HUES6 (cell line): ENCODE results near the gene SCNN1A.

Experiments
- H3K27ac ChIP-seq: 2 replicates; pipeline ENCODE4 v1.7.0; 2013; ENCODE audit warnings: low read depth, mild to moderate bottlenecking, low read length, inconsistent platforms
- H3K27me3 ChIP-seq: 2 replicates; pipeline ENCODE4 v1.6.1; 2013; ENCODE audit warnings: low read length; ENCODE audit not compliant: control insufficient read depth, insufficient read depth
- H3K36me3 ChIP-seq: 2 replicates; pipeline ENCODE4 v1.6.1; 2013; ENCODE audit warnings: low read length; ENCODE audit not compliant: control insufficient read depth, insufficient read depth
- H3K4me1 ChIP-seq: 2 replicates; pipeline ENCODE4 v1.6.1; 2013; ENCODE audit warnings: low read length; ENCODE audit not compliant: control insufficient read depth, insufficient read depth
- H3K4me3 ChIP-seq: 2 replicates; pipeline ENCODE4 v1.5.1; 2013; ENCODE audit warnings: low read depth, low read length
- H3K9ac ChIP-seq: one replicate; pipeline ENCODE4 v1.6.1; 2013; ENCODE audit warnings: mild to moderate bottlenecking, low read length
- H3K9me3 ChIP-seq: 2 replicates; pipeline ENCODE4 v1.6.1; 2013; ENCODE audit warnings: low read depth, low read length; ENCODE audit not compliant: control insufficient read depth, insufficient read depth

The SCNN1A gene

DNA sequence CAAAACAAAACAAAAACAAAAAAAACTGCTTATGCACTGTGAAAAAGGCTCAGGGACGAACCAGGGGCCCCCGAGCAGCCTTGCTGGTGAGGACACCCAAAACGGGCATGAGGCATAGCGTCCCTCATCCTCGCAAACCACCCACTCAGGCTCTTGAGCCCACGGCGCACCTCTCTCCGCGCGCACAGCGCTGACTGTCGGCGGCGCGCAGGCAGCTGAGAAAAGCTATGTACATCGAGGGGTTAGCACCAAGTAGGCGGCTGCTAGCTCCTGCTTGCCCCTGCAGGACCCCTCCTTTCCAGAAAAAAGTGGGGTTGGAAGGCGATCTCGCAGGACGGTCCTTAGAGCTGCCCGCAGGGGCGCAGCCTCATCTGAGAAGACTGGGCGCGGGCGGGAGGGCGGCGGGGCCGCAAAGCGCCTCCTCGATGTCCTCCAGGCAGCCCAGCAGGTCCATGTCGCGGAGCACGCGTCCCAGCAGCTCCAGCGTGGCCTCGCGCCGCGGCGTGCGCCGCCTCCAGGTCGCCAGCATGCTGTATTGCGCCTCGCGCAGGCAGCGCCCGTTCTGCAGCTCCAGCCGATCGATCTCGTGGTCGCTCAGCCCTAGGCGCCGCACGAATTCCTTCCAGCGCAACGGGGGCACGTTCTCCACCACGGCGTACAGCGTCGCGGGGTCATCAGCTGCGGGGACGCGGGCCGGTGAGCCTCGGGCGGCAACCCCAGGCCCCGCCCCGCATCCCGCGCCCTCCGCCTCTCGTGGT lies 46.2 kb downstream of the SCNN1A start:
- no peak overlapping the region for H3K27ac ChIP-seq
- no peaks in the 10 kb centered on the region for H3K27me3 ChIP-seq
- H3K4me3 ChIP-seq: 0 out of 2 replicates have a peak overlapping the region, but pooled peaks have one; percentile 12
- H3K9me3 ChIP-seq: no peaks in the 10 kb centered on the region
- H3K4me1 ChIP-seq: peaks cover 39% of the 10 kb centered on the region
- peaks cover 67% of the 10 kb centered on the region for H3K36me3 ChIP-seq
- H3K9ac ChIP-seq: no peak overlapping the region

DNA sequence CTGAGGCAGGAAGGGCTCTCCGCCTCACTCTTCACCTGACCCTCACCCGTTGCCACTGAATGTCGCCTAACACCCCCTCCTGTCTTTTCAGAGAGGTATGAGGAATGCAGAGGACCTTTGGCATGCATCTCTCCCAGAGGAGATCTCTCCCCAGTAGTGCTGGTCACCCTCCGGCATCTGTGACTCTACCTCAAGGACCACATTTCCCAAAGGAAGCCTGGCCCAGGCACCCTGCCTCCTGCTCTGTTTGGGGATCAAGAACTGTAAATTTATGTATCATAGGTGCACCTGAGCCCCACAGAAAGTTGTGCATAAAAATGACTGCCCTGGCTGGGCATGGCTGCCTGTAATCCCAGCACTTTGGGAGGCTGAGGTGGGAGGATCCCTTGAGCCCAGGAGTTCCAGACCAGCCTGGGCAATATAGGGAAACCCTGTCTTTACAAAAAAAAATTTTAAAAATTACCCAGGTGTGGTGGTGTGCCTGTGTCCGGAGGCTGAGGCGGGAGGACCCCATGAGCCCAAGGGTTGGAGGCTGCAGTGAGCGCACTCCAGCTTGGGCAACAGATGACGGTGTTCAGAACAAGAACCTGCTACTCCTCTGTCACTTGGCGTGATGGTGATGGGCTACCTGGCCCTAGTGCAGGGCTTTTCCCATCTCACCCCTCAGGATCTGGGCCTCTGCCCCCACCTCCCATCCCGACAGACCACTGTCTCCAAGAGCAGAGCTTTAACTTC lies 47.2 kb downstream of the SCNN1A start:
- peaks cover 46% of the 10 kb centered on the region for H3K4me1 ChIP-seq
- no peaks in the 10 kb centered on the region for H3K27me3 ChIP-seq
- no peak overlapping the region for H3K4me3 ChIP-seq
- peaks cover 58% of the 10 kb centered on the region for H3K36me3 ChIP-seq
- no peak overlapping the region for H3K27ac ChIP-seq
- no peaks in the 10 kb centered on the region for H3K9me3 ChIP-seq
- H3K9ac ChIP-seq: no peak overlapping the region

DNA sequence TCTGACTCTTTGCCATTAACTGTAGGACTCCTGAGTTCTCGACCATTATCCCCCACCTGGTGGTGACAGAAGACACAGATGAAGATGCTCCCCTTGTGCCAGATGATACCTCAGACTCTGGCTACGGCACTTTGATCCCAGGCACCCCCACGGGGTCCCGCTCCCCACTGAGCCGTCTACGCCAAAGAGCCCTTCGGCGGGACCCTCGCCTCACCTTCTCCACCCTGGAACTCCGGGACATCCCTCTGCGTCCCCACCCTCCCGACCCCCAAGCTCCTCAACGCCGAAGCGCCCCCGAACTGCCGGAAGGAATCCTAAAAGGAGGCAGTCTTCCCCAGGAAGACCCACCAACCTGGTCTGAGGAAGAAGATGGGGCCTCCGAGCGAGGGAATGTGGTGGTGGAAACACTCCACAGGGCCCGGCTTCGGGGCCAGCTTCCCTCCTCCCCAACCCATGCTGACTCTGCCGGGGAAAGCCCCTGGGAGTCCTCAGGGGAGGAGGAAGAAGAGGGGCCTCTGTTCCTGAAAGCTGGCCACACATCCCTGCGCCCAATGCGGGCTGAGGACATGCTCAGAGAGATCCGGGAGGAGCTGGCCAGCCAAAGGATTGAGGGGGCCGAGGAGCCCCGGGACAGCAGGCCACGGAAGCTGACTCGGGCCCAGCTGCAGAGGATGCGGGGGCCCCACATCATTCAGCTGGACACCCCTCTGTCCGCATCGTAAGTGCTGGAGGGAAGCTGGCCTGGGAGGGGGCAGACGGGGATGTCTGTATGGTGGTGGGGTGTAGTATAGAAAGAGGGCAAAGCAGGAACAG lies 47.9 kb downstream of the SCNN1A start:
- Histone ChIP-seq H3K36me3 (peaks cover 51% of the 10 kb centered on the region), H3K27ac (no peak overlapping the region), H3K4me3 (no peak overlapping the region), H3K27me3 (no peaks in the 10 kb centered on the region), H3K9me3 (no peaks in the 10 kb centered on the region), H3K9ac (no peak overlapping the region), H3K4me1 (peaks cover 53% of the 10 kb centered on the region)

DNA sequence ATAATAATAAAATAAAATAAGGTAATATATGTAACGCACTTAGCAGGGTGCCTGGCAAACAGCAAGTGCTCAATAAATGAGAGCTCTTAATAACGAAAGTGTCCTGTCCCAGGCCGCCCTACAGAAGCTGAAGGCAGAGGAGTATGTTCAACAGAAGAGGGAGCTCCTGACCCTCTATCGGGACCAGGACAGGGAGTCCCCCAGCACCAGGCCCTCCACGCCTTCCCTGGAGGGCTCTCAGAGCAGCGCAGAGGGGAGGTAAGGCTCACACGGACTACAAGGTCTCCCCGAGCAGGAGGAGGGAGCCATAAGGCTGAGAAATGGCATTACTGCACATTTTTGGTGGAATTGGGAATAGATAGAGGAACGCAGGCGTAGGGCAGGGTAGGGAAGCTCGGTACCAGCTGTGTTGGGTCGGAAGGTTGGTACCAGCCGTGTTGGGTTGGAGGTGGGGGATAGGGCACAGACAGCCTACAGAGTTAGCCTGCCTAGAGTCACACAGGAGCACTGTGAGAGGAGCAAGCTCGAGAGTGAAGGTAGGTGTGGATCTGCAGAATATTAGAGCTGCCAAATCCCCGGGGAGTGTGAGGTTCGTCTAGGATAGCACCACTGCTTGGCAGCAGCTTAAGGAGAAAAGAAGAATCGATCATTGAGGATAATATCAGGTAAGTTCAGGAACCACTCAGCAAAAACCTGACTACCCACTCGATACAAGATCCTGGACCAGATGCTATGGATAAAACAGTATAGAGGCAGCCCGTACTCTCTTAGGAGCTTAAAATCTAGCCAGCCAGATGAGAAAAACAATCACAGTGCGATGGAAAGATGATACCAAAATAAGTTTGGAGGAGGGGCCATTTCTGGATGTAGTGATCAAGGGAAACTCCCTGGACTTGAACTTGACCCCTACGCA lies 48.8 kb downstream of the SCNN1A start:
- no peak overlapping the region for H3K27ac ChIP-seq
- H3K36me3 ChIP-seq: peaks cover 45% of the 10 kb centered on the region
- peaks cover 60% of the 10 kb centered on the region for H3K4me1 ChIP-seq

DNA sequence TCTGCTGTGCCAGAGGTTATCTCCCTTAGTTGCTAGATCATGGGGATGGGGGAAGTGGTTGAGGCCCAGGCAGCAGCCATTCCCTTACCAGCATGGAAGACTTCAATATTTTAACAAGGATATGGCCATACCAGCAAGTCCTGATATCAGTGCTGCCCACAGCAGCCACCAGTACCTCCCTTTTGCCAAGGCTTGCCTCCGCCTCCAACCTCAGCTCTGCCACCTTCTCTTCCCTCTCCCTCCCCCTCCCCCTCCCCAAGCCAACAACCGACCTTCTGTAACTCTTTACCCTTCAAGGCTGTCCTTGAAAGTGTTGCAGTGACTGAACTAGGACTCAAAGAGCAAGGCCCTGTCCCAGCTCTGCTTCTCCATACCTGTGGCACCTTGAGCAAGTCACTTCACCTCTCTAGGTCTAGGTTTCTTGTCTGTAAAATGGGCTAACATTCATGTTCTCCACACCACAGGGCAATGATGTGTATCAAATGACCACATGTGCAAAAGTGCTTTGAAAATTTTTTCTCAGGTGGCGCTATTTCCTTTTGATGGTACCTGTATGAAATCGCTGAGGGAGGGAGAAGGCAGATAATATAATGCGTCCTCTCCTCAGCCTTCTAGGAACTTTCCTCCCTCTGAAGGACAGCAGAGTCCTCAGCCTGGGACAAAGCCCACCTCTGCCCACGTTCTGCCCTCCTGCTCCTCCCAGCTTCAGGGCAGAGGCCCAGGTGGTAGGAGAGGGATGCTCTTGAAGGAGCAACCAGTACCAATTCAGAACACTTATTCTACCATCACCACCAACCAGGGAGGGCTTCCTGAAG lies 50.2 kb downstream of the SCNN1A start:
- no peak overlapping the region for H3K9ac ChIP-seq
- no peaks in the 10 kb centered on the region for H3K27me3 ChIP-seq
- no peak overlapping the region; the same call in 1 of the 2 replicates for H3K27ac ChIP-seq
- H3K4me1 ChIP-seq: peaks cover 62% of the 10 kb centered on the region
- H3K9me3 ChIP-seq: no peaks in the 10 kb centered on the region
- H3K4me3 ChIP-seq: no peak overlapping the region
- H3K36me3 ChIP-seq: peaks cover 43% of the 10 kb centered on the region

More for the DNA sequence above, 48.8 kb downstream of the SCNN1A start:
- Histone ChIP-seq H3K27me3 (no peaks in the 10 kb centered on the region), H3K4me3 (no peak overlapping the region), H3K9ac (peak overlapping the region; percentile 36), H3K9me3 (no peaks in the 10 kb centered on the region)

DNA sequence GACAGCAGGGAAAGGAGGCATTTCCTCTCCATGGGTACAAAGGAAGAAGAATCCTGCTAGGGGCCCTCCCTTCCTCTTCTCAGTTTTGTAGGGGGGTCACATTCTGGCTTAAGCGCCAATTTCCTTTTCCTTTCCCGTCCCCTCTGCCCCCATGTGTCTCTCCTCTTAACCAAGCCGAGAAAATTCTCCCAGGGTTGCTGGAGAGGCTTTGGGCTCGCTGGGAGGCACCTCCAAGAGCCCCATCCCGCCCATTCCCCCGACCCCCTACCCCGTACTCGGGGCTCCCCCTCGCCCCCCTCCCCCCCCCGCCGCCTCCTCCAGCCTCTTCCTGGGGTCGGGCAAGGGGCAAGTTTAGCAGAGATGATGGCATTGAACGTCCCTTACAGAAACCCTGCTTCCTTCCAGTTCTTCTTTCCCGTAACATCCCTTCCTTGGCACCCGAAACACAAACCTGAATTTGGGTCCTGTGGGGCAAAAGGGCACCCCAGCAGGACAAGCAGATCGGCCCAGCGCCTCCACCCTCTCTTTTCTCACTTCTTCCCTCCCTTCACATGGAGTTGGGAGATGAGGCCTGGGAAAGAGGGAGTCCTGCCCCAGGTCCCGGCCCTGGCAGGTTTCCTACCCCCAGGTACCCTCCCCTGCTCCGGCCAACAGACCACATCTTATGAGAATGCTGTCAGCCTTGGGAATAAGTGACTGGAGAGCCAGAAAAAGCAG lies 51.2 kb downstream of the SCNN1A start:
- Histone ChIP-seq H3K4me1 (peaks cover 57% of the 10 kb centered on the region), H3K4me3 (peak overlapping the region; percentile 34), H3K9ac (peak overlapping the region; percentile 76), H3K36me3 (peaks cover 44% of the 10 kb centered on the region), H3K9me3 (no peaks in the 10 kb centered on the region), H3K27ac (peak overlapping the region; percentile 85), H3K27me3 (no peaks in the 10 kb centered on the region)

DNA sequence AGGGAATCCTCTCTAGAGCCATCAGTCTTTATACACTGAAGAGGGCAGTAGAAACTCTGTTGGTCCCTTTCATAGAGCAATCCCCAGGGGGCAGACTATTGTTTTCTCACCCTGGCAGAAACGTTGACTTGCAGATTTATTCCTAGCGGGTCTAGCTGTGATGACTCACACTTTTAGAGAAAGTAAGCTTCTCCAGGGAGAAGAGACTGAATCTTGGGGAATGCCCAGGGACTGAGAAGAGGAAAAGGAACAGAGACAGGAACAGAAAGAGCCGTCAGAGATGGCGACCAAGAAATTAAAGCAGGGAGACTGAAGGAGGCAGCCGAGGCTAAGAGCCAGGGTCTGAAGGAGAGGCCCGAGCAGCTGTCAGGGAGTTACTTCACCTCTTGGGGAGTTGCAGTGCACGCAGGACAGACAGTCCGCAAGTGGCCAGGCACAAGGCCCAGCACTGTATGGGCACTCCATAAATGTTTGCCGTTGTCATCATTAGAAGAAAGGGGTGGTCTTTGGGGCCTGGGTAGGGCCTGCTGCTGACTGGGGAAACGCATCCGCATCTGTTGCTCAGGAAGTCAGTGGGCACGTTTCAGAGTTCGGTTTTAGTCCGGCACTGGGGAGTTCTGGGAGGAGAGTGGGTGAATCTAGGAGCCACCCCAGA lies 51.9 kb downstream of the SCNN1A start:
- no peaks in the 10 kb centered on the region for H3K27me3 ChIP-seq
- H3K36me3 ChIP-seq: peaks cover 42% of the 10 kb centered on the region
- peak overlapping the region; percentile 76 for H3K9ac ChIP-seq
- peak overlapping the region; percentile 34 for H3K4me3 ChIP-seq
- no peaks in the 10 kb centered on the region for H3K9me3 ChIP-seq
- peak overlapping the region; percentile 85 for H3K27ac ChIP-seq
- peaks cover 57% of the 10 kb centered on the region for H3K4me1 ChIP-seq

DNA sequence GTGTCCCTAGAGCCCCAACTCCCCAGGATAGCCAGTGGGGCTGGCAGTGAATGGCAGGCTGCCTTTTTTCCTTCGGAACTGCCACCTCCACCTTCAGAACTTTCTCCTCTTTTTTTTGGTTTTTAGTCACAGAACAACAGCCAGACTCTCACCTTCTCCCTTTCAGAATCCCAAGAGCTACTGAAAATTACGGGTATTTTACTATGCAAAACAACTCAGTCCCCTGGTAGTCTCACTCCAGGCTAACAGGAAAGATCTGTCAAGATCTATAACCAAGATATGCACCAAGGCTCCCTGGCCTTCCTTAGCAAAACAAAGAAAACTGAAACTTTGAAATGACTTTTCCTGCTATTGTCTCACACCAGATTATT lies 52.4 kb downstream of the SCNN1A start:
- peaks cover 55% of the 10 kb centered on the region for H3K4me1 ChIP-seq
- H3K36me3 ChIP-seq: peaks cover 42% of the 10 kb centered on the region
- peak overlapping the region; percentile 85; the same call in 1 of the 2 replicates for H3K27ac ChIP-seq
- peak overlapping the region; percentile 53 for H3K9ac ChIP-seq
- no peaks in the 10 kb centered on the region for H3K27me3 ChIP-seq
- 0 out of 2 replicates have a peak overlapping the region, but pooled peaks have one; percentile 5 for H3K4me3 ChIP-seq
- H3K9me3 ChIP-seq: no peaks in the 10 kb centered on the region

DNA sequence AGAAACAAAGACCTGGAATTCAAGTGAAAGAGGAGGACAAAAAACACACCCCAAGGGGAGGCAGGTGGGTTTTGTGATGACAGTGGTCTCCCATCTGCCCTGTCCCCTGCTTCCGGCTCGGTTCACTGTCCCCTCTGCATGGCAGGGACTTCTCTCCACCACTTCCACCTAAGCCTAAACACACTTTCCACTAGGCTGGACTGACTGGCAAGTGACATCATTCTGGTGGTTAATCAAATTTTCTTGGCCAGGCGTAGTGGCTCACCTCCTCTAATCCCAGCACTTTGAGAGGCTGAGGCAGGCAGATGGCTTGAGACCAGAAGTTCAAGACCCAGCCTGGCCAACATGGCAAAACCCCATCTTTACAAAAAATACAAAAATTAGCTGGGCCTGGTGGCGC lies 53.0 kb downstream of the SCNN1A start:
- H3K4me3 ChIP-seq: no peak overlapping the region
- peak overlapping the region; percentile 53 for H3K9ac ChIP-seq
- H3K27me3 ChIP-seq: no peaks in the 10 kb centered on the region
- H3K9me3 ChIP-seq: no peaks in the 10 kb centered on the region
- H3K4me1 ChIP-seq: peaks cover 54% of the 10 kb centered on the region
- peaks cover 42% of the 10 kb centered on the region for H3K36me3 ChIP-seq
- H3K27ac ChIP-seq: peak overlapping the region; percentile 85; the same call in 1 of the 2 replicates
